ENCODE results near the gene MEX3A.

The MEX3A gene

DNA sequence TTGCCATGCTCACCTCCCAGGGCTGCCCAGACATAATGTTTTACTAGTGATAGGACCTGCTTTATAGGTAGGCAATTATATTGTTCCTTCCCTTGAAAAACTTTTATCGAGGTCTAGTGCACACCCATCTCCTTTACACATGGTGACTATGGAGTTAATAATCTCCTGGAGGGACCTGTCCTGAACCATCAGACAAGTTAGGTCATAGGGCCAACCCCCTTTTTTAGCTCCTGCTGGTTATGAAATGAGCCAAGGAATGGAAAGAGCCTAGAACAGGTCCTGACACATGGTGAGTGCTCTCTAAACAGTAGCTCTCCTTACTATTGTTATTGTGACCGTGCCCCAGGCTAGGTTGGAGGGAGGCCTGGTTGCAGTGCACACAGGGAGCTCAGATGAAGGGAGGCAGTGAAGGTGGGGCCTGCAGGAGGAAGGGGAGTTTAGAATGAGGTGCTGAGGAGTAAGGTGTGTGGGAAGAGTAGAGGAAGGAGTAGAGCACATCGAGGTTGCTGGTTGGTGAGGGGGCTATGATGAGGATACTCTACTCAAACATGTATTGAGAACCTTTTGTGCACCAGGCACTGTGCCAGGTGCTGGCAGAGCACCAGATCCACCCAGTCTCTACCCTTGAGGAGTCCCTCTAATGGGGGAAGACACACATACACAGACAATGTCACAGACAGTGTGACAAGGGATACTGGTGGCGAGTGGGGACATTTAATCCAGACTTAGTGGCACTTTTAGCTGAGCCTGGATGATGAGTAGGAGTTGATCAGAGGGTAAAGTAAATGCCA is 18.1 kb upstream of the MEX3A start:
- no peaks in the 10 kb centered on the region for H3K79me2 ChIP-seq (ENCODE audit: insufficient read depth, low read length)
- H3K9ac ChIP-seq (ENCODE audit: low read depth, low read length, poor library complexity, severe bottlenecking), result no peak overlapping the region
- no peak overlapping the region for H3K4me3 ChIP-seq (ENCODE audit: low read length, poor library complexity, severe bottlenecking)
- no peaks in the 10 kb centered on the region for H3K9me2 ChIP-seq (replicated peaks; ENCODE audit: low read depth, low read length)
- no peaks in the 10 kb centered on the region for H4K20me1 ChIP-seq (ENCODE audit: insufficient read depth, low read length, poor library complexity, severe bottlenecking)
- TF ChIP-seq, protein P1, sequence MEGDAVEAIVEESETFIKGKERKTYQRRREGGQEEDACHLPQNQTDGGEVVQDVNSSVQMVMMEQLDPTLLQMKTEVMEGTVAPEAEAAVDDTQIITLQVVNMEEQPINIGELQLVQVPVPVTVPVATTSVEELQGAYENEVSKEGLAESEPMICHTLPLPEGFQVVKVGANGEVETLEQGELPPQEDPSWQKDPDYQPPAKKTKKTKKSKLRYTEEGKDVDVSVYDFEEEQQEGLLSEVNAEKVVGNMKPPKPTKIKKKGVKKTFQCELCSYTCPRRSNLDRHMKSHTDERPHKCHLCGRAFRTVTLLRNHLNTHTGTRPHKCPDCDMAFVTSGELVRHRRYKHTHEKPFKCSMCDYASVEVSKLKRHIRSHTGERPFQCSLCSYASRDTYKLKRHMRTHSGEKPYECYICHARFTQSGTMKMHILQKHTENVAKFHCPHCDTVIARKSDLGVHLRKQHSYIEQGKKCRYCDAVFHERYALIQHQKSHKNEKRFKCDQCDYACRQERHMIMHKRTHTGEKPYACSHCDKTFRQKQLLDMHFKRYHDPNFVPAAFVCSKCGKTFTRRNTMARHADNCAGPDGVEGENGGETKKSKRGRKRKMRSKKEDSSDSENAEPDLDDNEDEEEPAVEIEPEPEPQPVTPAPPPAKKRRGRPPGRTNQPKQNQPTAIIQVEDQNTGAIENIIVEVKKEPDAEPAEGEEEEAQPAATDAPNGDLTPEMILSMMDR (conservative IDR thresholded peaks at IDR 0.05; ENCODE audit: low read length), result no peak
- TF ChIP-seq EZH2phosphoT487 (IDR thresholded peaks at IDR 0.05; ENCODE audit: borderline replicate concordance), result no peak
- no peaks in the 10 kb centered on the region for H3K27me3 ChIP-seq (ENCODE audit: insufficient read depth, low read length, poor library complexity, severe bottlenecking)
- H3K4me2 ChIP-seq (ENCODE audit: low read depth, low read length, poor library complexity, severe bottlenecking), result no peak overlapping the region
- H3F3A ChIP-seq (ENCODE audit: low read depth), result no peaks in the 10 kb centered on the region
- H3K36me3 ChIP-seq (ENCODE audit: insufficient read depth, low read length), result no peaks in the 10 kb centered on the region
- H3K4me1 ChIP-seq (ENCODE audit: insufficient read depth, low read length, poor library complexity, severe bottlenecking), result peaks cover 17% of the 10 kb centered on the region
- no peak overlapping the region for H2AFZ ChIP-seq (ENCODE audit: low read length)
- H3K9me3 ChIP-seq (ENCODE audit: insufficient read depth, low read depth, low read length), result no peaks in the 10 kb centered on the region

DNA sequence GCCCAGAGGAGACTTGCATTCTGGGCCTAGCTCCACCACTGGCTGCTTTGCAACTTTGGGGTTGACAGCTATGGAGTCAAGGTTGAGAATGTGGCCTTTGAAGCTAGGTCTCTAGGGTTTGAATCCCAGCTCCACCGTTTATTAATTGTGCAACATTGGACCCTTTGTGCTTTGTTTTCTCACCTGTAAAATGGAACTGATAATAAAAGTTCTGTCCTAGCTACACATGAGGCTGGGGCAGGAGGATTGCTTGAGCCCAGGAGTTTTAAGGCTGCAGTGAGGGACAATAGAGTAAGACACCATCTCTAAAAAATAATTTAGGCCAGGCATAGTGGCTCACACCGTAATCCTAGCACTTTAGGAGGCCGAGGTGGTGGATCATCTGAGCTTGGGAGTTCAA is 17.0 kb upstream of the MEX3A start:
- Histone ChIP-seq H3K9me2 (replicated peaks; ENCODE audit: low read depth, low read length) (no peaks in the 10 kb centered on the region), H3K4me1 (ENCODE audit: insufficient read depth, low read length, poor library complexity, severe bottlenecking) (peaks cover 12% of the 10 kb centered on the region), H3K36me3 (ENCODE audit: insufficient read depth, low read length) (no peaks in the 10 kb centered on the region), H3K27me3 (ENCODE audit: insufficient read depth, low read length, poor library complexity, severe bottlenecking) (no peaks in the 10 kb centered on the region), H3F3A (ENCODE audit: low read depth) (no peaks in the 10 kb centered on the region), H3K4me2 (ENCODE audit: low read depth, low read length, poor library complexity, severe bottlenecking) (no peak overlapping the region), H3K79me2 (ENCODE audit: insufficient read depth, low read length) (no peaks in the 10 kb centered on the region), H3K9ac (ENCODE audit: low read depth, low read length, poor library complexity, severe bottlenecking) (no peak overlapping the region), H2AFZ (ENCODE audit: low read length) (no peak overlapping the region), H3K4me3 (ENCODE audit: low read length, poor library complexity, severe bottlenecking) (no peak overlapping the region), H4K20me1 (ENCODE audit: insufficient read depth, low read length, poor library complexity, severe bottlenecking) (no peaks in the 10 kb centered on the region), H3K9me3 (ENCODE audit: insufficient read depth, low read depth, low read length) (no peaks in the 10 kb centered on the region)
- TF ChIP-seq, protein P1 (conservative IDR thresholded peaks at IDR 0.05; ENCODE audit: low read length), result no peak
- no peak for TF ChIP-seq EZH2phosphoT487 (IDR thresholded peaks at IDR 0.05; ENCODE audit: borderline replicate concordance)

DNA sequence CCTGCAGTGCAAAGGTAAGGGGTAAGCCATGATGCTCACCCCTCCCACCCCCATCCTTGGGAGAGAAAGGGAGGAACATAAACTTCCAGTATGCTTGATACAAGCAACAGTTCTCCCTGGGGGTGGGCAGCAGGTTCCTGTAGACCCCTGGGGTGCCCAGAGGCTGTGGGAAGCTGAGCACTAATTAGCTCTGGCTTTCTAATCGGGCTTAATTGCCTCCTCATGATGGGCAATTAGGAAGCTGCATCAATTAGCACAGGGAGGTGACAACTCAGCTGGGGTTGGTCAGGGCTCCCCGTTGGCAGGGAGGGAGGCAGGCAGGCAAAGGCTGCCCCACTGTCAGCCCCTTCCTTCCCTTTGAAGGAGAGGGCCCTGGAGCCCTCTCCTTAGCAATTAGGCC is 16.5 kb upstream of the MEX3A start:
- Histone ChIP-seq H3K9me3 (ENCODE audit: insufficient read depth, low read depth, low read length) (no peaks in the 10 kb centered on the region), H3K9ac (ENCODE audit: low read depth, low read length, poor library complexity, severe bottlenecking) (no peak overlapping the region), H3K4me2 (ENCODE audit: low read depth, low read length, poor library complexity, severe bottlenecking) (no peak overlapping the region), H3F3A (ENCODE audit: low read depth) (no peaks in the 10 kb centered on the region), H3K79me2 (ENCODE audit: insufficient read depth, low read length) (no peaks in the 10 kb centered on the region), H3K9me2 (replicated peaks; ENCODE audit: low read depth, low read length) (no peaks in the 10 kb centered on the region), H2AFZ (ENCODE audit: low read length) (no peak overlapping the region), H3K4me3 (ENCODE audit: low read length, poor library complexity, severe bottlenecking) (no peak overlapping the region), H3K36me3 (ENCODE audit: insufficient read depth, low read length) (no peaks in the 10 kb centered on the region), H3K4me1 (ENCODE audit: insufficient read depth, low read length, poor library complexity, severe bottlenecking) (peaks cover 9% of the 10 kb centered on the region), H4K20me1 (ENCODE audit: insufficient read depth, low read length, poor library complexity, severe bottlenecking) (no peaks in the 10 kb centered on the region), H3K27me3 (ENCODE audit: insufficient read depth, low read length, poor library complexity, severe bottlenecking) (no peaks in the 10 kb centered on the region)
- no peak for TF ChIP-seq EZH2phosphoT487 (IDR thresholded peaks at IDR 0.05; ENCODE audit: borderline replicate concordance)
- TF ChIP-seq, protein P1 (conservative IDR thresholded peaks at IDR 0.05; ENCODE audit: low read length), result no peak
